GM10847 (cell line): ENCODE data around the gene CRIM1.
A peak's percentile ranks its signal among the peaks of the same experiment; 100 is the strongest.

Source experiments
- POLR2A ChIP-seq: IDR thresholded peaks from 2 replicates; pipeline ENCODE4 v1.6.1; 2011; ENCODE audit not compliant: insufficient read length; ENCODE audit errors: extremely low read depth

CRIM1 gene

DNA sequence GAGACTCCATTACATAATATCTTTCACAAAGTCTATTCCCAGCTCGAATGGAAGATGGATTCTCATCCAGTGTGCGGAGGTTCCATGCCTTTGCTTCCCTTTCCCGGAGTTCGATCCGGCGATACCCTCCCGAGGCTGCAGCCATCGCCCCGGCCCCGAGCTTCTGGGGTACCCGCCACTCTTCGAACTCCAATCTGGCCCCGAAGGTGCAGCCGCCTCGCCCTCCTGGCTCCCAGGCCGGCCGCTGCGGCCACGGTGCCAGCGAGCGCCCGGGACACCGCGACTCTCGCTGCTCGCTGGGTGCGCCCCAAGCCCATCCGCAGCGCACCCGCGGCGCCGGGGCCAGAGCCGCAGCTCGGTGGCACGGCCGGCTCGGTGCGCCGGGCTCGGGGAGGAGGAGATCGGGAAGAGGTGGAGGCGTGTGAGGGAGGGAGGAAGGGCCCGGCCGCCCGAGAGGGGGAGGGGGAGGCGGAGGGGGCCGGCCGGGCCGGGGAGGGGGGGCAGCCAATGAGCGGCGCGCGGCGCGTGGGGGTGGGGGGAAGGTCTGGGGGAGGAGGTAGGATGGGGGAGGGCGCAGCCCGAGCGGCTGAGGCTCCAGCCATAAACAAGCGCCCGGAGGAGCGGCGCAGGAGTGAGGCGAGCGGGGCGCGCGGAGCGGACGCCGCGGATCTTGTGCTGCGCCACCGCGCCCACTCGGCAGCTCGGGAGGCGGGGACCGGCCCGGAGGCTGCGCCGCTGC lies at the start of gene CRIM1:
Gene CRIM1 (plus strand): TSS at position 628 of the 739 bp plus-strand sequence. CDS start 515 bp downstream, outside the sequence.
- peak; percentile 60 for TF ChIP-seq POLR2A

- TF ChIP-seq POLR2A: no peak
Measured at GRCh38 chr2:36307441-36307840, 48.1 kb upstream of the CRIM1 start.

- TF ChIP-seq POLR2A: no peak
Measured at GRCh38 chr2:36318547-36318946, 37.0 kb upstream of the CRIM1 start.

DNA sequence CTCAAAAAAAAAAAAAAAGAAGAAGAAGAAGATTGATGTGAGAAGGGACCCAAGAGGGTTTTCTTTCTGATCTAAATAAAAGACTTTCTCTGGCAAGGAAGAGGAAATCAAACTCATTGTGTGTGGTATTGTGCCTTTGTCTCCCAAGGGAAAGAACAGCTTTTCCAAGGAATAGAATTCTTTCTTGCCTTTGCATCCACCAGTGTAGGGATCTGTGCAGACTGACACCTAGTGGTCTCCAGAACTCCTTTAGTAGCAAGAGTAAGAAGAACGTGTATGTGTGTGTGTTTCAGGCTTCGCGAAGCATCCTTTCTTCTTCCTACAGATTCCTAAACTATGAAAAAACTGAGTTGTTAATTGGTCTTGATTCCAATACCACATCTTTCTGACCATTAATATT lies 33.5 kb upstream of the CRIM1 start:
- TF ChIP-seq POLR2A: no peak

- TF ChIP-seq POLR2A: no peak
Measured at GRCh38 chr2:36326286-36326685, 29.3 kb upstream of the CRIM1 start.

GRCh38 chr2:36329251-36329650 lies 26.3 kb upstream of the CRIM1 start:
- no peak for TF ChIP-seq POLR2A

- no peak for TF ChIP-seq POLR2A
Measured at GRCh38 chr2:36329746-36330472, 25.7 kb upstream of the CRIM1 start.

- no peak for TF ChIP-seq POLR2A
Measured at GRCh38 chr2:36330473-36331395, 24.8 kb upstream of the CRIM1 start.

- no peak for TF ChIP-seq POLR2A
Measured at GRCh38 chr2:36333350-36334012, 22.1 kb upstream of the CRIM1 start.

DNA sequence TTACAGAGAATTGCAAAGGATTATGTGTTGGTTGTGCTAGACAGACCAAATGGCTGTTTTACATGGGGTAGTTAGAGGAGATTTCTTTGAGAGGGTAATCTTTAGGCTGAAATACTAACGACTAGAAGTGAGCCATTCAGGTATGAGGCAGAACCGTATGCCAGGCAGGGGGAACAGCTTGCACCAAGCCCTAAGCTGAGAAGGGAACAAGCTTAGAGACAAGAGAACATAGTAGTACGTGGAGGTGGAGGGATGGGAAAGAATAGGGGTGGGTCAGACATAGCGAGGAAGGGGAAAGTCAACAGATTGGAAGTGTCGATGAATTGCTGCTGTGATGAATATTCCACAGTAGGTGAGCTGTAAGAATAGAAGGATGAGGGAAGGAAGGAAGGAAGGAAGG lies 20.0 kb upstream of the CRIM1 start:
- TF ChIP-seq POLR2A: no peak

GRCh38 chr2:36336321-36336720 lies 19.3 kb upstream of the CRIM1 start:
- TF ChIP-seq POLR2A: no peak

- no peak for TF ChIP-seq POLR2A
Measured at GRCh38 chr2:36337354-36337753, 18.2 kb upstream of the CRIM1 start.

- TF ChIP-seq POLR2A: no peak
Measured at GRCh38 chr2:36338124-36338826, 17.3 kb upstream of the CRIM1 start.

- no peak for TF ChIP-seq POLR2A
Measured at GRCh38 chr2:36338827-36339145, 16.8 kb upstream of the CRIM1 start.
